ENCODE measurements around the gene ZC3H15. TPM values are rescaled to one million over a fixed set of nuclear protein-coding genes. Genes with fewer than 3 reads are reported as not detected.
"Not testable (repeated sequence)": the region's sequence is repeated elsewhere in the genome, so short reads cannot be mapped to it uniquely, and the experiment has no call there.

Gene ZC3H15
- polyA plus RNA-seq, 1 donor, result 134 TPM

- DNase-seq, result no peak
These were observed 889 bp downstream of the ZC3H15 start for GRCh38 chr2:186486651-186487647.

- DNase-seq, result no peak
These were observed 7.6 kb downstream of the ZC3H15 start for GRCh38 chr2:186493564-186494085.

DNA sequence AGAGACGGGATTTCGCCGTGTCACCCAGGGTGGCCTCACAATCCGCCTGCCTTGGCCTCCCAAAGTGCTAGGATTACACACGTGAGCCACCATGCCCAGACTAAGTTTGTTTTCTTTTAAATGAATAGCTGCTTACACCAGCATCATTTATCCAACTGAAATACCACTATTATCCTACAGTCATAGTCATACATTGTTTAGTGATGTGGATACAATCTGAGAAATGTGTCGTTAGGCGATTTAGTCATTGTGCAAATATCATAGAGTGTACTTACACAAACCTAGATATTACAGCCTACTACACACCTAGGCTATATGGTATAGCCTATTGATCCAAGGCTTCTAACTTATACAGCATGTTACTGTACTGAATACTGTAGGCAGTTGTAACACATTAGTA is 10.3 kb downstream of the ZC3H15 start:
- DNase-seq, result no peak

- DNase-seq, result no peak
These were observed 11.9 kb downstream of the ZC3H15 start for GRCh38 chr2:186497928-186498327.

DNA sequence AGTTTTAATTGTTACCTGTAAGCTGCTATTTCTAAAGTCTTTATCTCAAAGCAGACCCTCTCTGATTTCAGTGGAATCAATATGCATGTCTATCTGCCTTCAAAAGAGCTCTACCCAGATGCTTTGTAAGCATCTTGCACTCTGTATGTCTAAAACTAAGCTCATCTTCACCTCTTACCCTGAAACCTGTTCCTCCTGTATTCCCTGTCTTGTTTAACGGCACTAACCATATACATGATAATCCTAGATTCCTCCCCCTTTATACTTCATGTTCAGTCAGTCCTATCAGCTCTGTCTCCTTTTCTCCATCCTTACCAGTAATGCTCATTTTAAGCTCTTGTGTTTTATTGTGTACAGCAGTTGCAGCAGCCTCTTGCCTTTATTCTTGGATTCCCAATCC is 12.8 kb downstream of the ZC3H15 start:
- DNase-seq, result no peak

DNA sequence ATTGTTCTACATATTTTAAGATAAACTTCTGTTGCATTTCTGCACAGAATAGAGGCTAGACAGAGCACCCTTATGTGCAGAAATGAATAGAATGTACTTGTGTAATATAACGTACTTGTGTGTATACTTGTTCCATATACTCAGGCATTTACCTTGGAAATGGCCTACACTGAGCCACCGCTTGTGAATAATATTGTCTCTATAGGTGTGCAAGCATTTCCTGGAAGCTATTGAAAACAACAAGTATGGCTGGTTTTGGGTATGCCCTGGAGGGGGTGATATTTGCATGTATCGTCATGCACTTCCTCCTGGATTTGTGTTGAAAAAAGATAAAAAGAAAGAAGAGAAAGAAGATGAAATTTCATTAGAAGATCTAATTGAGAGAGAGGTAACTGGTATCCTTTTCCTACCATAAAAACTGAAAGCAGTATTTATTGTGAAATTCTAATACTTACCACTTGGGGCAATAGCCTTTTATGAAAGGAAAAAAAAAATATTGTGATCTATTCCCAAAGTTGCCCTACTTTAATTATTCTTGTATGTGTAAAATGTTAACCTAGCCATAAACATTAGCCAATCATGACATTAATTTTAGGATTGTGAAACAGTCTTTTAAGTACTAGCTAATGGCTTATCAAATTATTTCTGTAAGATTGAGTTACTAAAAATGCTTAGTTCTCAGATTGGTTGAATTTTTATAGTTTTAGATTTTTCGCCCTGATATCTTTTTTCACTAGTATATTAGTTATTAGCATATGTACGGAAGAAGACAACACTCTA is 18.0 kb downstream of the ZC3H15 start:
- DNase-seq, result no peak

DNA sequence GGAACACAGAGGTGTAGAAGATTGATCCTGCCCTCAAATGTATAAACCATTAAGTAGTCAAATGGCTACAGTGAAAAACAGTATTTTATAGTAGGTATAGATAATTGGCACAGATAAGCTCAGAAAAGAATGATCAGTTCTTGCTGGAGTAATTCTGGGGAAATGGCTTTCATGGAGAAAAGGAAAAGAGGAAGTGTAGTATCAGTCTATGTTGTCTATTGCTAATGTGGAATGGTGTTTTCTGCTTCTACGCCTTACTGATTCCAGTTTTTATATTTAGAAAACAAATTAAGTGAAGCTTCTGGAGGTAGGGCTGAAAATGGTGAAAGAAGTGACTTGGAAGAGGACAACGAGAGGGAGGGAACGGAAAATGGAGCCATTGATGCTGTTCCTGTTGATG is 22.2 kb downstream of the ZC3H15 start:
- no peak for DNase-seq

GRCh38 chr2:186515376-186515775 is 29.3 kb downstream of the ZC3H15 start:
- no peak for DNase-seq

DNA sequence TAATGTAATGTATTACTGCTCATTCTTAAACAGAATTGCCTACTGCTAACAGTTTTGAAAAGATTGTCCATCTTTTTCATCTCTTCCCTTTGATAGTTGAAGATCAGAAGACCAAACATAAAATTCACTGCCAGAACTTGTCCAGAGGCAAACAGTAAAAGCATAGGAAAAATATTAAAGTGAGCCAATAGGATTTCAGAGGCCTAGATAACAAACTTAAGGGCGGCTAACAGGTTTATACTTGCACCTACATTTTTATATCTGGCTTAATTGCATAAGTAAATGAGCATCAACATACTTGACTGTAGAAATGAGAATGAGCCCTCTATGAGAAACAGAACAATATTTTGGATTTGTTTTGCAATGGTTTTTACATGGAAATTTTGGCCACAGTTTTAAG is 30.3 kb downstream of the ZC3H15 start:
- no peak for DNase-seq

GRCh38 chr2:186517090-186517489 is 31.0 kb downstream of the ZC3H15 start:
- DNase-seq, result no peak

DNA sequence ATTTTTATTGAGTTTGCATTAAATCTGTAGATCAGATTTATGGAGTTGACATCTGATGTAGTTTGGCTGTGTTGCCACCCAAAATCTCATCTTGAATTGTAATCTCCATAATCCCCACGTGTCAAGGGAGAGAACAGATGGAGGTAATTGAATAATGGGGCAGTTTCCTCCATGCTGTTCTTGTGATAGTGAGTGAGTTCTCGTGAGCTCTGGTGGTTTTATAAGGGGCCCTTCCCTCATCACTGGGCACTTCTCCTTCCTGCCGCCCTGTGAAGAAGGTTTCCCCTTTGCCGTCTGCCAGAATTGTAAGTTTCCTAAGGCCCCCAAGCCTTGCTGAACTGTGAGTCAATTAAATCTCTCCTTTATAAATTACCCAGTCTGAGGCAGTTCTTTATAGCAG is 32.2 kb downstream of the ZC3H15 start:
- DNase-seq, result no peak

GRCh38 chr2:186518945-186519344 is 32.9 kb downstream of the ZC3H15 start:
- peak; percentile 15 for DNase-seq

- not testable (repeated sequence) for DNase-seq
These were observed 35.6 kb downstream of the ZC3H15 start for GRCh38 chr2:186521570-186522153.

- no peak for DNase-seq
These were observed 36.4 kb downstream of the ZC3H15 start for GRCh38 chr2:186522450-186522849.

GRCh38 chr2:186523791-186524190 is 37.7 kb downstream of the ZC3H15 start:
- no peak for DNase-seq

DNA sequence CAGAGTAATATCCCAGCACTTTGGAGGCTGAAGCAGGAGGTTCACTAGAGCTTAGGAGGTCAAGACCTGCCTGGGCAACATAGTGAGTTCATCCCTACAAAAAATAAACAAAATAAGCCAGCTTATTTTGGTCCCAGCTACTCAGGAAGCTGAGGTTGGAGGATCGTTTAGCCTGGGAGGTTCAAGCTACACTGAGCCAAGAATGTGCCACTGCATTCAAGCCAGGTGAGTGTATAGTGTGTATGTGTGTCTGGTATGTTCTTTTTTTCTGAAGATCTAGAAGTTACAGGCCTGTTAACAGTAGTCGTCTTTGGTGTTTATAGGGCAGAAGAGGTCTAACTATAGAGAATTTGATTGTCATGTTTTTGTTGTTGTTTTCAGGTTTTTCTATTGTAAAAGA is 40.2 kb downstream of the ZC3H15 start:
- no peak for DNase-seq

GRCh38 chr2:186530314-186530713 is 44.3 kb downstream of the ZC3H15 start:
- DNase-seq, result no peak

DNA sequence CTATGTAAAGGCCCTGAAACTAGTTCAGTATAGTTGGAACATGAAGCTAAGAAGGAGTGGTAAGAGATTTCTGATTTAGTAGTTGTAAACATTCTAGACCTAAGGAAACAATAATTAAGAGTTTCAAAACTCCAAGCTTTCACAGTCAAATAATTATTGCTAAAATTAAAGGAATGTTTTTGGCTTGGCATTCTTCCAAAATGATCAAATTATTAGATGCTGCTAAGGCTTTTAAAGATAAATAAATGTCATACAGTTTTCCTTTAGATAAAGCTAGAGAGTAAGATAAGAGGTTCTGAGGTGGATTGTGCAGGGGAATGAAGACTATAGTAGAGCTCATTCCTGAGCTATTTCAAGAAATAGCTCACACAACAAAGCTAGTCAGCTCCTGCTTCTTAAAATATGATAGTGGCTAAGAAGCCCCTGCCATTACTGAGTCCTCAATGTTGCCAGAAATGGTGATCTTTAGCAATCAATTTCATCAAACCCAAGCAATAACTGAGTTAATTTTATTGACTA is 45.3 kb downstream of the ZC3H15 start:
- no peak for DNase-seq

- no peak for DNase-seq
These were observed 46.8 kb downstream of the ZC3H15 start for GRCh38 chr2:186532891-186533290.

- DNase-seq, result no peak
These were observed 47.7 kb downstream of the ZC3H15 start for GRCh38 chr2:186533717-186534116.

DNA sequence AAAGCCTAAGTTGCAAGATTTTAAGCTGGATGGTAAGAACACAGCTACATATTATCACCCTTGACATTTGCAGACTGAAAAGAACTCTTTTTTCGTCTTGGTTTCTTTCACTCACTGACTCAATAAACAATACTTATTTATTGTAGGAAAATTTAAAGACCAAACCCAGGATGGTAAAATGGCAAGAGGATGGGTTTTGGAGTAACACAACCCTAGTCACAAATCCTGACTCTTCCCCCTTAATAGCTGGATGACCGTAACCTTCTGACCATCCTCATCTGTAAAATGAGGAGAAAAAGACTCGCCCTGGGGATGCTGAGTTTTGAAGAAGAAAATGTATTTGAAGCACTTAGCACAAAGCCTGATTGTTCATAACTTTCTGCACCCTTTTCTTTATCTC is 48.3 kb downstream of the ZC3H15 start:
- DNase-seq, result no peak

DNA sequence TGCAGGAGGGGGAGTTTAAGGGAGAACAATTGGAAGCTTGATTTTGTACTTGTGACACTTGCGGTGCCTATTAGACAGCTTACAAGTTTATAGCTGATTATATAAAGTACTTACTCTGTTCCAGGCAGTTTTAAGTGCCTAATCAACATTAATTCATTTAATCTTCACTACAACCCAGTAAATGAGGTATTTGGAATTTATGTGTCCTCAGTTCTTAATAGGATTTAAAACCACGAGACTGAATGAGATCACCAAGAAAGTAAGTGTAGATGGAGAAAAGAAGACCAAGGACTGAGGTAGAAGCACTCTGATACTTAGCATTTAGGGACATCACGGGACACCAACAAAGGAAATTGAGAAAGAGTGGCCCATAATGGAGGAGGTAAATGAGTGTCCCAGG is 49.8 kb downstream of the ZC3H15 start:
- no peak for DNase-seq

Measured in left kidney (tissue), 2 donors.